K562 (cell line): ENCODE data around the gene SLC35F5. TPM values are rescaled to one million over a fixed set of nuclear protein-coding genes. Genes with fewer than 3 reads are reported as not detected.

Source experiments
- ATAC-seq: fragments of 200-7000 bp; cut with Tn5 transposase; 3 replicates; pipeline ENCODE4 v1.9.1; 2020; ENCODE audit warnings: moderate library complexity
- BruUV-seq: library from RNA; stranded (reverse); fragments of 400-500 nt; replicated peaks from 2 replicates; lab custom pipeline; 2021; lab: Mats Ljungman, UMichigan
- CTCF ChIA-PET: fragments of 300-600 bp; formaldehyde crosslinking; extraction: SDS; loops from one replicate; lab custom pipeline; 2021; ENCODE audit warnings: low intra/inter-chr PET ratio; lab: Yijun Ruan, JAX
- POLR2A ChIA-PET: fragments of 300-600, 350-650 bp; sonication (Branson Sonifier 250); formaldehyde crosslinking; extraction: SDS; loops from one replicate; lab custom pipeline; 2021; ENCODE audit warnings: antibody characterized with exemption, inconsistent platforms; lab: Yijun Ruan, JAX
- DNase-seq, 4 experiments: peaks; one replicate each; pipeline versions ENCODE4 v3.0.0 to v3.0.0-alpha.2; 2011 to 2018; ENCODE audit warnings: low spot score in 3 of 4, mixed read lengths in 3 of 4; ENCODE audit errors: extremely low read depth in 1 of 4
- FAIRE-seq: peaks from 2 replicates; lab custom pipeline; 2011; peaks lifted over from hg19 to GRCh38; lab: Jason Lieb, UNC
- H2AFZ ChIP-seq: 2 replicates; pipeline ENCODE4 v1.6.0; 2011; ENCODE audit warnings: low read depth, low read length, control low read depth, inconsistent platforms
- H3K27ac ChIP-seq: fragments of 200-600 bp; 3 replicates; pipeline ENCODE4 v1.8.0; 2011; ENCODE audit warnings: low read depth, mild to moderate bottlenecking, control low read depth, inconsistent platforms, low read length, moderate library complexity, mixed read lengths; ENCODE audit errors: extremely low read depth
- H3K27me3 ChIP-seq, 2 experiments: fragments of 300-600 bp in 1 of 2; 2 replicates in 1 of 2; 3 replicates in 1 of 2; pipeline versions ENCODE4 v1.6.0 to v1.8.0; 2011; ENCODE audit warnings: inconsistent platforms in 2 of 2, low read length in 2 of 2, mild to moderate bottlenecking in 1 of 2, mixed read lengths in 1 of 2, moderate library complexity in 1 of 2; ENCODE audit not compliant: control insufficient read depth in 2 of 2, insufficient read depth in 2 of 2
- H3K36me3 ChIP-seq: fragments of 300-600 bp; 3 replicates; pipeline ENCODE4 v1.8.0; 2011; ENCODE audit warnings: mild to moderate bottlenecking, low read length, inconsistent platforms; ENCODE audit not compliant: control insufficient read depth, insufficient read depth
- H3K4me1 ChIP-seq, 2 experiments: fragments of 200-600 bp in 1 of 2; replicated peaks in 1 of 2; 2 replicates in 1 of 2; 3 replicates in 1 of 2; pipeline versions ENCODE4 v1.5.1 to v1.8.0; 2011; ENCODE audit warnings: inconsistent platforms in 2 of 2, low read length in 2 of 2, mild to moderate bottlenecking in 1 of 2, mixed read lengths in 1 of 2, moderate library complexity in 1 of 2; ENCODE audit not compliant: control insufficient read depth in 2 of 2, insufficient read depth in 2 of 2
- H3K4me2 ChIP-seq: 2 replicates; pipeline ENCODE4 v1.6.1; 2011; ENCODE audit warnings: low read length, control low read depth, inconsistent platforms, mixed read lengths; ENCODE audit not compliant: insufficient read depth
- H3K4me3 ChIP-seq: fragments of 200-600 bp; sonication (generic), shearing (Covaris generic); 2 replicates; pipeline ENCODE4 v1.5.1; 2016; ENCODE audit warnings: control low read depth, inconsistent platforms
- H3K79me2 ChIP-seq: fragments of 200-600 bp; 3 replicates; pipeline ENCODE4 v1.8.0; 2011; ENCODE audit warnings: low read length, inconsistent platforms; ENCODE audit not compliant: control insufficient read depth, insufficient read depth
- H3K9ac ChIP-seq, 2 experiments: 2 replicates each; pipeline versions ENCODE4 v1.6.0 to v1.6.1; 2011; ENCODE audit warnings: low read depth in 2 of 2, low read length in 2 of 2, control low read depth in 1 of 2, inconsistent platforms in 1 of 2, mild to moderate bottlenecking in 1 of 2, mixed read lengths in 1 of 2; ENCODE audit not compliant: insufficient read depth in 1 of 2
- H3K9me1 ChIP-seq: one replicate; pipeline ENCODE4 v1.6.0; 2011; ENCODE audit warnings: inconsistent platforms, mild to moderate bottlenecking, low read length, moderate library complexity; ENCODE audit not compliant: control insufficient read depth, insufficient read depth
- H3K9me3 ChIP-seq: replicated peaks from 2 replicates; pipeline ENCODE4 v1.5.1; 2011; ENCODE audit warnings: low read depth, low read length, inconsistent platforms; ENCODE audit not compliant: control insufficient read depth, insufficient read depth
- H4K20me1 ChIP-seq: replicated peaks from 2 replicates; pipeline ENCODE4 v1.6.1; 2011; ENCODE audit warnings: low read length, inconsistent platforms, mixed read lengths; ENCODE audit not compliant: control insufficient read depth, insufficient read depth
- BDP1 ChIP-seq: IDR thresholded peaks from 3 replicates; pipeline ENCODE4 v1.6.1; 2011; ENCODE audit not compliant: insufficient read length, insufficient read depth
- FOSL1 ChIP-seq: fragments of 200-800 bp; sonication (Bioruptor generic); conservative IDR thresholded peaks from 2 replicates; pipeline ENCODE4 v1.6.1; 2016; ENCODE audit warnings: missing genetic modification characterization, missing compliant biosample characterization
- HIVEP1 ChIP-seq: fragments of 250-450 bp; sonication (Bioruptor Pico); IDR thresholded peaks from 2 replicates; pipeline ENCODE4 v1.4.0; 2020; ENCODE audit warnings: mild to moderate bottlenecking
- HMG20A ChIP-seq: fragments of 450-650 bp; formaldehyde crosslinking; conservative IDR thresholded peaks from 2 replicates; pipeline ENCODE4 v1.4.0; 2020; ENCODE audit warnings: mild to moderate bottlenecking, mixed read lengths
- MAX ChIP-seq: sonication (generic); formaldehyde crosslinking; IDR thresholded peaks from 2 replicates; pipeline ENCODE4 v1.9.0; 2022; ENCODE audit warnings: mild to moderate bottlenecking, missing genetic modification reagents
- SNIP1 ChIP-seq: fragments of 450-650 bp; IDR thresholded peaks from 2 replicates; pipeline ENCODE4 v1.7.1; 2017; ENCODE audit warnings: low read depth, mild to moderate bottlenecking
- SUPT5H ChIP-seq: fragments of 450-650 bp; IDR thresholded peaks from 2 replicates; pipeline ENCODE4 v1.6.1; 2016
- TAF1 ChIP-seq: IDR thresholded peaks from 2 replicates; pipeline ENCODE4 v1.6.1; 2011; ENCODE audit warnings: mild to moderate bottlenecking, low read length, moderate library complexity; ENCODE audit not compliant: insufficient read depth, control insufficient read depth, severe bottlenecking; ENCODE audit errors: extremely low read depth
- TAF15 ChIP-seq: fragments of 200-400 bp; formaldehyde crosslinking; IDR thresholded peaks from 2 replicates; pipeline ENCODE4 v1.6.1; 2017; ENCODE audit warnings: mild to moderate bottlenecking, low read depth, low read length, moderate library complexity
- ZBTB1 ChIP-seq: sonication (generic); formaldehyde crosslinking; IDR thresholded peaks from 2 replicates; pipeline ENCODE4 v1.8.1; 2023; ENCODE audit warnings: missing genetic modification reagents, low read depth, mild to moderate bottlenecking, borderline replicate concordance
- ZKSCAN1 ChIP-seq: fragments of 150-350 bp; IDR thresholded peaks from 2 replicates; pipeline ENCODE4 v1.6.1; 2016; ENCODE audit warnings: low read depth, low read length
- ZNF133 ChIP-seq: fragments of 250-450 bp; sonication (Bioruptor Pico); IDR thresholded peaks from 2 replicates; pipeline ENCODE4 v1.4.0; 2020; ENCODE audit warnings: mild to moderate bottlenecking
- whole genome bisulfite sequencing: fragments of 100-300 bp; shearing (Covaris generic); methylation state at CpG from one replicate; pipeline ENCODE4 v1.1.6; 2016; ENCODE audit warnings: low coverage, mixed read lengths; ENCODE audit not compliant: insufficient coverage; ENCODE audit errors: missing lambda C conversion rate; 5-methylcytosine and 5-hydroxymethylcytosine counted together
- in situ Hi-C: fragments of 300-500 bp; cut with MboI; formaldehyde crosslinking; loops from 4 replicates; pipeline ENCODE4 v1.15.0; 2018; ENCODE audit warnings: inconsistent platforms, mixed read lengths
- intact Hi-C: fragments of 100-400 bp; cut with micrococcal nuclease; formaldehyde crosslinking; loops from 2 replicates; pipeline ENCODE4 v1.14.2; 2022
- polyA plus RNA-seq, 8 experiments: library from polyadenylated mRNA; depleted of rRNA in 4 of 8; stranded (reverse) in 5 of 8; unstranded in 3 of 8; fragments of >200 nt; fragmentation: Nextera tagmentation in 2 of 8; fragmentation: Illumina TruSeq in 1 of 8; extraction: Ambion mirVana in 2 of 8; extraction: Trizol in 1 of 8; gene quantifications; 2 replicates each; pipeline versions ENCODE4 v1.2.1 to v1.2.3, GENCODE V29; 2011 to 2014; ENCODE audit warnings: inconsistent platforms in 1 of 8, missing spikeins in 1 of 8
- total RNA-seq, 7 experiments: library from RNA; depleted of rRNA in 6 of 7; stranded (reverse); fragments of >200 nt in 6 of 7; fragmentation: Illumina TruSeq in 2 of 7; extraction: Trizol in 2 of 7; gene quantifications; 2 replicates each; pipeline versions ENCODE4 v1.2.1 to v1.2.3, GENCODE V29; 2011 to 2021; ENCODE audit warnings: low replicate concordance in 1 of 7
- TF ChIP-seq, protein P1 (sequence below): fragments of 450-650 bp; IDR thresholded peaks from 2 replicates; pipeline ENCODE4 v1.6.1; 2016

Gene SLC35F5
- total and polyA plus RNA-seq, 9 of the 15 experiments (the other 6 are each of a cell fraction or from before 2014, with no cell fraction given) = 4.9 to 50.7 (median 30.5) TPM

GRCh38 chr2:113700186-113700841 is 56.1 kb downstream of the SLC35F5 start (continued):
- TF ChIP-seq TAF1 (no peak), SUPT5H (no peak), FOSL1 (peak; percentile 79), HIVEP1 (CRISPR knock-in tag) (no peak)

- peak; percentile 15 for FAIRE-seq
- TF ChIP-seq TAF15 = no peak
- no peak for TF ChIP-seq MAX (CRISPR knock-in tag)
- TF ChIP-seq BDP1 = no peak
- no peak for TF ChIP-seq HMG20A (CRISPR knock-in tag)
- TF ChIP-seq ZKSCAN1 = no peak
- TF ChIP-seq SNIP1 = no peak
- TF ChIP-seq, protein P1, sequence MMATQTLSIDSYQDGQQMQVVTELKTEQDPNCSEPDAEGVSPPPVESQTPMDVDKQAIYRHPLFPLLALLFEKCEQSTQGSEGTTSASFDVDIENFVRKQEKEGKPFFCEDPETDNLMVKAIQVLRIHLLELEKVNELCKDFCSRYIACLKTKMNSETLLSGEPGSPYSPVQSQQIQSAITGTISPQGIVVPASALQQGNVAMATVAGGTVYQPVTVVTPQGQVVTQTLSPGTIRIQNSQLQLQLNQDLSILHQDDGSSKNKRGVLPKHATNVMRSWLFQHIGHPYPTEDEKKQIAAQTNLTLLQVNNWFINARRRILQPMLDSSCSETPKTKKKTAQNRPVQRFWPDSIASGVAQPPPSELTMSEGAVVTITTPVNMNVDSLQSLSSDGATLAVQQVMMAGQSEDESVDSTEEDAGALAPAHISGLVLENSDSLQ = no peak
- TF ChIP-seq ZBTB1 (CRISPR knock-in tag) = no peak
- TF ChIP-seq ZNF133 (CRISPR knock-in tag) = no peak
- CTCF ChIA-PET = no interaction called here
- in situ Hi-C loops = no loop called here
- Histone ChIP-seq H3K4me1 (no peaks in the 10 kb centered on the region), H3K4me2 (no peak overlapping the region), H2AFZ (no peak overlapping the region), H3K79me2 (no peaks in the 10 kb centered on the region), H4K20me1 (no peaks in the 10 kb centered on the region), H3K9ac (no peak overlapping the region), H3K9me3 (no peaks in the 10 kb centered on the region), H3K9me1 (no peaks in the 10 kb centered on the region), H3K4me3 (no peak overlapping the region), H3K27me3 (no peaks in the 10 kb centered on the region), H3K36me3 (no peaks in the 10 kb centered on the region), H3K27ac (no peak overlapping the region)
- POLR2A ChIA-PET = no interaction called here
- no peak for DNase-seq
- no TSS peak for BruUV-seq
- no peak for ATAC-seq
- WGBS = 44% methylated on average over 5 of the region's 5 CpGs
- intact Hi-C loops = no loop called here
Observed at GRCh38 chr2:113698892-113699447, 57.5 kb downstream of the SLC35F5 start.
